Kidney (tissue), 14 donors: ENCODE measurements around the gene TAB2. TPM values are rescaled to one million over a fixed set of nuclear protein-coding genes. Genes with fewer than 3 reads are reported as not detected.

Source experiments
- DNase-seq, 5 donors: peaks; one replicate each; pipeline ENCODE4 v3.0.0-alpha.2; 2013 to 2020
- FAIRE-seq: peaks from 2 replicates; lab custom pipeline; 2012; peaks lifted over from hg19 to GRCh38; lab: Jason Lieb, UNC
- H3K27ac ChIP-seq, 2 donors: one replicate each; pipeline ENCODE4 v1.7.0; 2013; ENCODE audit warnings: low read depth in 2 of 2, low read length in 2 of 2, inconsistent platforms in 1 of 2
- H3K27me3 ChIP-seq: one replicate; pipeline ENCODE4 v1.7.1; 2013; ENCODE audit warnings: low read length, inconsistent platforms; ENCODE audit not compliant: control insufficient read depth, insufficient read depth
- H3K36me3 ChIP-seq, 3 donors: one replicate each; pipeline versions ENCODE4 v1.7.0 to v1.7.1; 2013; ENCODE audit warnings: low read length in 3 of 3, control low read depth in 1 of 3, inconsistent platforms in 1 of 3; ENCODE audit not compliant: insufficient read depth in 3 of 3, control insufficient read depth in 2 of 3
- H3K4me1 ChIP-seq, 3 donors: one replicate each; pipeline versions ENCODE4 v1.7.0 to v1.7.1; 2013; ENCODE audit warnings: low read length in 3 of 3, inconsistent platforms in 1 of 3, low read depth in 1 of 3; ENCODE audit not compliant: control insufficient read depth in 2 of 3, insufficient read depth in 2 of 3
- H3K4me3 ChIP-seq, 3 donors: one replicate each; pipeline versions ENCODE4 v1.7.0 to v1.8.1; 2013; ENCODE audit warnings: low read length in 3 of 3, control low read depth in 1 of 3, inconsistent platforms in 1 of 3
- H3K9ac ChIP-seq, 3 donors: one replicate each; pipeline versions ENCODE4 v1.7.0 to v1.7.1; 2013; ENCODE audit warnings: low read length in 3 of 3, control low read depth in 1 of 3, inconsistent platforms in 1 of 3
- H3K9me3 ChIP-seq, 3 donors: one replicate each; pipeline versions ENCODE4 v1.7.0 to v1.7.1; 2013; ENCODE audit warnings: low read length in 3 of 3, control low read depth in 1 of 3, inconsistent platforms in 1 of 3; ENCODE audit not compliant: control insufficient read depth in 2 of 3, insufficient read depth in 1 of 3
- intact Hi-C: fragments of 100-400 bp; cut with DNase I; formaldehyde crosslinking; loops from one replicate; pipeline ENCODE4 v1.11.1; 2022
- polyA plus RNA-seq: library from polyadenylated mRNA; stranded (reverse); fragments of 350-450 nt; fragmentation: Illumina TruSeq; extraction: RNeasy Lipid Tissue Mini Kit (QIAGEN cat#74804); gene quantifications from one replicate; pipeline ENCODE4 v1.2.3, GENCODE V29; 2014; ENCODE audit warnings: low read depth, low replicate concordance; ENCODE audit not compliant: insufficient read depth
- total RNA-seq: library from RNA; stranded (reverse); fragmentation: NEBNext Ultra II Directional; extraction: Animal tissue kit (Norgen Biotek cat#: 25700); gene quantifications from one replicate; pipeline ENCODE4 v1.2.1, GENCODE V29; 2021
- TF ChIP-seq, protein P1 (sequence below): IDR thresholded peaks from 3 replicates; pipeline ENCODE4 v1.5.1; 2012; ENCODE audit warnings: mild to moderate bottlenecking, moderate library complexity, borderline replicate concordance; ENCODE audit not compliant: insufficient read depth; ENCODE audit errors: extremely low read depth
- donor health status: control.
- donor health status: control.
- donor health status: control.
- donor health status: control.
- donor health status: control.
- donor health status: DM: yes; HTN: yes; CAD: no.
- donor health status: Normal renal cell carcinoma (clear cell type).

Gene TAB2
- total and polyA plus RNA-seq, 2 donors from 2014 or later: 23.2 to 50.1 TPM

DNA sequence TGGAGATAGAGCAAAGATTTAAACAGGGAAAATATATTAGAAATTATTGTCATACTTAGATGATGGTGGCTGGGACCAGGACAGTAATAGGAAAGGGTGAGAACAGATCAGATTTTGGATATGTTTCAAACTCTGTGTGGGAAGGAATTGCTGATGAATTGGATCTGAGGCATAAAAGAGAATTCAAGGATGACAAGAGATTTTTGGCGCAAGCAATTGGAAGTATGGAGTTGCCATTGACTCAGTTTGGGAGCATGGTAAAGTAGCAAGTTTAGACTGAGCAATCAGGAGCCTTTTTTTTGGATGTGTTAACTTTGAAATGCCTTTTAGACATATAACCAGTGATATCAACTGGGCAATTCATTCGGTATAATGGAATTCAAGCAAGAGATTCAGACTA lies 14.4 kb downstream of the TAB2 start:
- TF ChIP-seq, protein P1, sequence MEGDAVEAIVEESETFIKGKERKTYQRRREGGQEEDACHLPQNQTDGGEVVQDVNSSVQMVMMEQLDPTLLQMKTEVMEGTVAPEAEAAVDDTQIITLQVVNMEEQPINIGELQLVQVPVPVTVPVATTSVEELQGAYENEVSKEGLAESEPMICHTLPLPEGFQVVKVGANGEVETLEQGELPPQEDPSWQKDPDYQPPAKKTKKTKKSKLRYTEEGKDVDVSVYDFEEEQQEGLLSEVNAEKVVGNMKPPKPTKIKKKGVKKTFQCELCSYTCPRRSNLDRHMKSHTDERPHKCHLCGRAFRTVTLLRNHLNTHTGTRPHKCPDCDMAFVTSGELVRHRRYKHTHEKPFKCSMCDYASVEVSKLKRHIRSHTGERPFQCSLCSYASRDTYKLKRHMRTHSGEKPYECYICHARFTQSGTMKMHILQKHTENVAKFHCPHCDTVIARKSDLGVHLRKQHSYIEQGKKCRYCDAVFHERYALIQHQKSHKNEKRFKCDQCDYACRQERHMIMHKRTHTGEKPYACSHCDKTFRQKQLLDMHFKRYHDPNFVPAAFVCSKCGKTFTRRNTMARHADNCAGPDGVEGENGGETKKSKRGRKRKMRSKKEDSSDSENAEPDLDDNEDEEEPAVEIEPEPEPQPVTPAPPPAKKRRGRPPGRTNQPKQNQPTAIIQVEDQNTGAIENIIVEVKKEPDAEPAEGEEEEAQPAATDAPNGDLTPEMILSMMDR: no peak
- peaks cover 0 to 36% (median 19%) of the 10 kb centered on the region in 3 donors for H3K4me1 ChIP-seq
- no peaks in the 10 kb centered on the region for H3K36me3 ChIP-seq
- intact Hi-C loops: no loop called here
- H3K27ac ChIP-seq: no peak overlapping the region
- FAIRE-seq (no peak), DNase-seq (no peak)
- H3K27me3 ChIP-seq: no peaks in the 10 kb centered on the region
- H3K9ac ChIP-seq: no peak overlapping the region
- H3K9me3 ChIP-seq: no peaks in the 10 kb centered on the region
- no peak overlapping the region for H3K4me3 ChIP-seq

DNA sequence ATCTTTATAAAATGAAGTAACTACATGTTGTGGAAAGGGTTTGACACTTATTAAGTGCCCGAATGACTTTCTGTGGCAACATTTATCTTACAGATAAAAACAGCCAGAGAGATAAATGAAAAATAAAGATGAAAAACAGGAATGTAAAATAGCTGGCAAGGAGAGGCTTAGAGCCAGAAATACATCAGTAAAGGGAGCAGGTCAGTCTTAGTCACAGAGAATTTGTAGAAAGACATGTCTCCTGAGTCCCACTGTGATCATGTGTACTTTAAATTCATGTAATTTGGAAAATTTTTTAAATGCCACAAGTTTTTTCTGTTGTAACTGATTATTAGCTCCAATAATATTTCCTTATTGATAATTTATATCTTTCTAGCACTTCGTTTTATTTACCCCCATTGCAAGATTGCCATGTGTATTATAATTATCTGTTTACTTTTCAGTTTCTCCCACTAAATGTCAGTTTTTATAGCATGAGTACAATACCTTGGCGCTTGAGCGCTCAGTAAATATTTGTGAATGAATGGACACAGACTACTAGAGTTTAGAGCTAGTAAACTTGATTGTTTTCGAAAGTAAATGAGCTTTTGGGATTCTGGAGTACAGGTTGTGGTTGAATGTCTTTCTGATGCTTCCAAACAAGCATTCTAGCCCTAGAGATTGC lies 15.2 kb downstream of the TAB2 start:
- H3K4me1 ChIP-seq: peaks cover 0 to 34% (median 17%) of the 10 kb centered on the region in 3 donors
- H3K9me3 ChIP-seq: no peaks in the 10 kb centered on the region
- no peak overlapping the region for H3K9ac ChIP-seq
- H3K27ac ChIP-seq: no peak overlapping the region
- TF ChIP-seq, protein P1: no peak
- intact Hi-C loops: no loop called here
- no peak overlapping the region for H3K4me3 ChIP-seq
- FAIRE-seq (no peak), DNase-seq (no peak)
- no peaks in the 10 kb centered on the region for H3K36me3 ChIP-seq
- H3K27me3 ChIP-seq: no peaks in the 10 kb centered on the region

DNA sequence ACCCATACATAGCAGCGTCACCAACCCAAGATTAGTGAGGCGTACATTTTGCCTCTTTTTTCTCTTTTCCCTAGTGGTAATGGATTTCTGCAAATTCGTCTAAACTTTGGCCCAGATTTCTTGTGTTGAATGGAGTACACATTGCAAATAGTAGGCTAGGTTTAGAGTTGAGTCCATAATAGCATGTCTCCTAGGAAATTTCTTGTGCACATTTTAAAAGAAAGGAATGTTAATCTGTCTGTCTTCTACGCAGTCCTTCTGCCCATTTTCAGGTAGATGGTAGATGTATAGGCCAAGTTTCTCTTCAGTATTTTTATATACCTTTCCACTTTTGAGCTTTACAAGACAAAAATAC lies 15.7 kb downstream of the TAB2 start:
- no peaks in the 10 kb centered on the region for H3K9me3 ChIP-seq
- intact Hi-C loops: no loop called here
- DNase-seq (no peak), FAIRE-seq (no peak)
- TF ChIP-seq, protein P1: no peak
- no peaks in the 10 kb centered on the region for H3K27me3 ChIP-seq
- H3K36me3 ChIP-seq: no peaks in the 10 kb centered on the region
- no peak overlapping the region for H3K9ac ChIP-seq
- no peak overlapping the region for H3K27ac ChIP-seq
- H3K4me1 ChIP-seq: peaks cover 0 to 35% (median 17%) of the 10 kb centered on the region in 3 donors
- no peak overlapping the region for H3K4me3 ChIP-seq

DNA sequence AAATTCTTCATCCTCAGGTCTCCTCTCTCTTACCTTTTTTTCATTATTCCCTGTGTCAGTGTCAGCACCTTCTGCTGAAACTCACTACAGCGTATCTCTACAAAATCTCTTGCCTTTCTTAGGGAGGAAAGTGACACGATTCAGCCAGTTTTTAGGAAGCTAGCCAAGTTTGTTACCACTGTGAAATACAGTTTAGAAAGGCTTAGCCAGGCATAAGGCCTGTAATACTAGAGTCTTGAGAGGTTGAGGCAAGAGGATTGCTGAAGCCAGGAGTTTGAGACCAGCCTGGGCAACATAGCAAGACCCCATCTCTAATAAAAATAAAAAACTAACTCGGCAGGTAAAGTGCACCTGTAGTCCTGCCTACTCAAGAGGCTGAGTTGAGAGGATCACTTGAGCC lies 16.7 kb downstream of the TAB2 start:
- Histone ChIP-seq H3K9me3 (no peaks in the 10 kb centered on the region), H3K27ac (peak overlapping the region; percentile 47 to 49), H3K4me1 (peaks cover 0 to 37% (median 13%) of the 10 kb centered on the region in 3 donors), H3K9ac (no peak overlapping the region), H3K36me3 (no peaks in the 10 kb centered on the region), H3K4me3 (no peak overlapping the region), H3K27me3 (no peaks in the 10 kb centered on the region)
- FAIRE-seq (no peak), DNase-seq (no peak)
- TF ChIP-seq, protein P1: no peak
- intact Hi-C loops: no loop called here
